ENCODE data around the gene CCR2. TPM values are rescaled to one million over a fixed set of nuclear protein-coding genes. Genes with fewer than 3 reads are reported as not detected.

CCR2 gene
- total and polyA plus RNA-seq, 4 donors, result 1.7 to 21.2 (median 8.4) TPM

DNA sequence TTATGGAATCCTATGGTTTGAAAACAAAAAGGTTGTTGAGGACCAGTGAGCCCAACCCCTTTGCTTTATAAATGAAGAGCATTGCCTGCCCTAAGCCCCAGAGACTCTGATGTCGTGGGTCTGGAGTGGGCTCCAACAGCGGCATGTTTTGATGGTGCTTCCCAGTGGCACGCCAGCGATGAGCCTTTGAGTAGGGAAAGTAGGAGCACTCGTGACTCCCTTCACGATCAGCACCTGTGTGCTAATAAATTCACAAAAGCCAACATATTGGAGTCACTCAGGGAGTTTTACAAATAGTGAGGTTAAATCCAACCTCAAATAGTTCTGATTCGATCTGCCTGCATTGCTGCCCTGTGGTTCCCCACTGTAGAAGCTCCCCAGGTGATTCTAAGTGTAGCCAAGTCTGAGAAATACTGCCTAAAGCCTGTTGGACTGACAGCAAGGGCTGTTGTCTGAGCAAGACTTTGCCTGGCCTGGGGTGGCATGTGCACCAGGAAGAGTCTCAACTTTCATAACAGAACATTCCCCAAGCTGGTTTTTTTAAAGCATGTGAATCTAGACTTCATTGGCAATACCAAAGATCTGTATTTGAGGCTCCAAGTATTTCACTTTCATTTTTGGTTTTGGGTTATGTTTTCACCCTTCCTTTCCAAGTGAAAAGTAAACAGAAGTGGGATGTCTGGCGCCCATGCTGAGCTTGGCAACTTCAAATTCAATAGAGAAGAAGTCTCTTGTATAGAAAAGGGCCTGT, 26.7 kb downstream of the CCR2 start:
- ATAC-seq (ENCODE audit: insufficient read depth, low FRiP score) (no peak), DNase-seq (peak; percentile 30 to 81 (median 73))
- TF ChIP-seq, protein P1, sequence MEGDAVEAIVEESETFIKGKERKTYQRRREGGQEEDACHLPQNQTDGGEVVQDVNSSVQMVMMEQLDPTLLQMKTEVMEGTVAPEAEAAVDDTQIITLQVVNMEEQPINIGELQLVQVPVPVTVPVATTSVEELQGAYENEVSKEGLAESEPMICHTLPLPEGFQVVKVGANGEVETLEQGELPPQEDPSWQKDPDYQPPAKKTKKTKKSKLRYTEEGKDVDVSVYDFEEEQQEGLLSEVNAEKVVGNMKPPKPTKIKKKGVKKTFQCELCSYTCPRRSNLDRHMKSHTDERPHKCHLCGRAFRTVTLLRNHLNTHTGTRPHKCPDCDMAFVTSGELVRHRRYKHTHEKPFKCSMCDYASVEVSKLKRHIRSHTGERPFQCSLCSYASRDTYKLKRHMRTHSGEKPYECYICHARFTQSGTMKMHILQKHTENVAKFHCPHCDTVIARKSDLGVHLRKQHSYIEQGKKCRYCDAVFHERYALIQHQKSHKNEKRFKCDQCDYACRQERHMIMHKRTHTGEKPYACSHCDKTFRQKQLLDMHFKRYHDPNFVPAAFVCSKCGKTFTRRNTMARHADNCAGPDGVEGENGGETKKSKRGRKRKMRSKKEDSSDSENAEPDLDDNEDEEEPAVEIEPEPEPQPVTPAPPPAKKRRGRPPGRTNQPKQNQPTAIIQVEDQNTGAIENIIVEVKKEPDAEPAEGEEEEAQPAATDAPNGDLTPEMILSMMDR (IDR thresholded peaks at IDR 0.05; ENCODE audit: control extremely low read depth, extremely low read depth), result no peak
- no peaks in the 10 kb centered on the region for H3K9me3 ChIP-seq (ENCODE audit: control insufficient read depth in 4 of 4, insufficient read depth in 3 of 4, low read length in 3 of 4)
- H3K27me3 ChIP-seq (ENCODE audit: control insufficient read depth in 3 of 3, insufficient read depth in 3 of 3, low read length in 2 of 3), result no peaks in the 10 kb centered on the region
- peak overlapping the region in 1 of 2 donors; percentile 88 for H3K27ac ChIP-seq (ENCODE audit: low read depth in 1 of 2, low read length in 1 of 2)
- no peak overlapping the region for H3K4me3 ChIP-seq
- 66 to 78% methylated on average over 8 of the region's 8 CpGs for WGBS, 2 donors
- H3K4me1 ChIP-seq (ENCODE audit: control insufficient read depth in 5 of 5, insufficient read depth in 5 of 5, low read length in 5 of 5), result peaks cover 0 to 48% (median 11%) of the 10 kb centered on the region in 5 donors
- H3K36me3 ChIP-seq (ENCODE audit: control insufficient read depth in 4 of 4, insufficient read depth in 4 of 4, low read length in 4 of 4), result no peaks in the 10 kb centered on the region
- H3K9ac ChIP-seq (ENCODE audit: insufficient read depth in 1 of 2, low read length in 2 of 2), result no peak overlapping the region

DNA sequence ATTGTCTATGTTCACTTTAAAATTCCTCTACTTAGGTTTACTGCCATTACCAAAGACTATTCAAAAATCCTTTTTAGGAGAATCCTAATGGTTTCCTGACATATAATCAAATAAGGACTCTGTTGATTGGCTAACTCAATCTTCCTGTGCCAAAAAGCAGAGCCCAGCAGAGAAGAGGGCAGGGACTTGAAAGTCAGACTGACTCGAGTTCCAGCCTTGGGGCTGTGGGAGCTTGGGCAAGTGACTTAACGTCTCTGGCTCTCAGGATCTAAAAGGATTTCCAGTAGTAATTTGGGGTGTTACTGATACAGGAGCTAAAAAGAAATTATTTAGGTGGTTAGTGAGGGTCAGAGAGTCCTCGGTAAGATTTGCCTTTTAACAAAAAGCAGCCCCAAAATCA, 27.7 kb downstream of the CCR2 start:
- peaks cover 0 to 48% (median 15%) of the 10 kb centered on the region in 5 donors for H3K4me1 ChIP-seq (ENCODE audit: control insufficient read depth in 5 of 5, insufficient read depth in 5 of 5, low read length in 5 of 5)
- H3K27me3 ChIP-seq (ENCODE audit: control insufficient read depth in 3 of 3, insufficient read depth in 3 of 3, low read length in 2 of 3), result no peaks in the 10 kb centered on the region
- DNase-seq (peak in 2 of 3 donors; percentile 41 to 55), ATAC-seq (ENCODE audit: insufficient read depth, low FRiP score) (no peak)
- H3K27ac ChIP-seq (ENCODE audit: low read depth in 1 of 2, low read length in 1 of 2), result no peak overlapping the region
- H3K9ac ChIP-seq (ENCODE audit: insufficient read depth in 1 of 2, low read length in 2 of 2), result no peak overlapping the region
- H3K4me3 ChIP-seq, result no peak overlapping the region
- WGBS, 2 donors, result 47 to 67% methylated on average over 3 of the region's 3 CpGs
- no peaks in the 10 kb centered on the region for H3K36me3 ChIP-seq (ENCODE audit: control insufficient read depth in 4 of 4, insufficient read depth in 4 of 4, low read length in 4 of 4)
- TF ChIP-seq, protein P1 (IDR thresholded peaks at IDR 0.05; ENCODE audit: control extremely low read depth, extremely low read depth), result no peak
- no peaks in the 10 kb centered on the region for H3K9me3 ChIP-seq (ENCODE audit: control insufficient read depth in 4 of 4, insufficient read depth in 3 of 4, low read length in 3 of 4)

DNA sequence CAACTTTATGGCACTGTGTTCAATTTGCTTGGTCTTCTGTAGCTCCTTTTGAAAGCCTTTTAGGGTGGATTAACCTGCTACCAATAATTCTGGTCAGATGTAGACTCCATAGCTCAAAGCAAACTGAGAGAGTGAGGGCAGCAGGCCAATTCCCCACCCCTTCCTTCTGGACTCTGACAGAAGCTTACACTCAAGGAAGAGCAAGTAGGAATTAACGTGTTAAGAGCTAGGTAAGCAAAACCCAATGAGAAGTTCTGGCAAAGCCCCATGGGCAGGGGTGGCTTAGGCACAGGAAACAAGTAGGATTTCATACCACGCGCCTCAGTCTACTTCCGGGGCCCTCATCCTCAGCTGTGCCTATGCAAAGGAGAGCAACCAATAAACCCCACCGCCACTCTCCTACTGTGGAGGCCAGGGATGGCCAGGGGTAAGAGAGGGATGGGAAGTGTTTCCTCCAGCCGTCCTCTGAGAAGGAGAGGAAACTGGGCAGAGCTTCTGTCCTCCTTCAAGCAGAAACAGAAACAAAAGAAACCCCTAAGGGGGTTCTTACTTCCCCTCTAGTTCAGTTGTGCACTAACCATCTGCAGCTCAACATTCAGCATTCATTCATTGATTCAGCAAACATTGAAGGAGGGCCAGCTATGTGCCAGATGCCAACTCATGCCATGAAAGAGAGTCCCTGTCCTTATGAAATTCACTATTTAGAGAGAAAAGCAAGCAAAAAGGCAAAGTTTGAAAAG, 29.5 kb downstream of the CCR2 start:
- Histone ChIP-seq H3K9me3 (ENCODE audit: control insufficient read depth in 4 of 4, insufficient read depth in 3 of 4, low read length in 3 of 4) (no peaks in the 10 kb centered on the region), H3K9ac (ENCODE audit: insufficient read depth in 1 of 2, low read length in 2 of 2) (no peak overlapping the region), H3K27me3 (ENCODE audit: control insufficient read depth in 3 of 3, insufficient read depth in 3 of 3, low read length in 2 of 3) (no peaks in the 10 kb centered on the region), H3K4me1 (ENCODE audit: control insufficient read depth in 5 of 5, insufficient read depth in 5 of 5, low read length in 5 of 5) (peaks cover 0 to 45% (median 15%) of the 10 kb centered on the region in 5 donors), H3K27ac (ENCODE audit: low read depth in 1 of 2, low read length in 1 of 2) (peak overlapping the region in 1 of 2 donors; percentile 67), H3K36me3 (ENCODE audit: control insufficient read depth in 4 of 4, insufficient read depth in 4 of 4, low read length in 4 of 4) (no peaks in the 10 kb centered on the region), H3K4me3 (no peak overlapping the region)
- DNase-seq (peak in 2 of 3 donors; percentile 34 to 69), ATAC-seq (ENCODE audit: insufficient read depth, low FRiP score) (no peak)
- TF ChIP-seq, protein P1 (IDR thresholded peaks at IDR 0.05; ENCODE audit: control extremely low read depth, extremely low read depth), result no peak
- WGBS, 2 donors, result 34 to 44% methylated on average over 6 of the region's 6 CpGs

Data from lung (tissue), 12 donors.